IPS-NIHi11 (cell line): ENCODE measurements around the gene DCP2.

Source experiments
- DNase-seq: peaks from one replicate; pipeline ENCODE4 v3.0.0; 2012; ENCODE audit warnings: mixed read lengths, low spot score

The DCP2 gene

GRCh38 chr5:113067635-113068344 is 91.2 kb downstream of the DCP2 start:
- no peak for DNase-seq

- no peak for DNase-seq
Observed at GRCh38 chr5:113068559-113068958, 92.0 kb downstream of the DCP2 start.
